K562 (cell line): ENCODE measurements around the gene INPP4B. TPM values are rescaled to one million over a fixed set of nuclear protein-coding genes. Genes with fewer than 3 reads are reported as not detected.

ENCODE experiments used
- ATAC-seq: fragments of 200-7000 bp; cut with Tn5 transposase; 3 replicates; pipeline ENCODE4 v1.9.1; 2020; ENCODE audit warnings: moderate library complexity
- BruUV-seq: library from RNA; stranded (reverse); fragments of 400-500 nt; replicated peaks from 2 replicates; lab custom pipeline; 2021; lab: Mats Ljungman, UMichigan
- CTCF ChIA-PET: fragments of 300-600 bp; formaldehyde crosslinking; extraction: SDS; loops from one replicate; lab custom pipeline; 2021; ENCODE audit warnings: low intra/inter-chr PET ratio; lab: Yijun Ruan, JAX
- POLR2A ChIA-PET: fragments of 300-600, 350-650 bp; sonication (Branson Sonifier 250); formaldehyde crosslinking; extraction: SDS; loops from one replicate; lab custom pipeline; 2021; ENCODE audit warnings: antibody characterized with exemption, inconsistent platforms; lab: Yijun Ruan, JAX
- DNase-seq, 4 experiments: peaks; one replicate each; pipeline versions ENCODE4 v3.0.0 to v3.0.0-alpha.2; 2011 to 2018; ENCODE audit warnings: low spot score in 3 of 4, mixed read lengths in 3 of 4; ENCODE audit errors: extremely low read depth in 1 of 4
- FAIRE-seq: peaks from 2 replicates; lab custom pipeline; 2011; peaks lifted over from hg19 to GRCh38; lab: Jason Lieb, UNC
- H2AFZ ChIP-seq: 2 replicates; pipeline ENCODE4 v1.6.0; 2011; ENCODE audit warnings: low read depth, low read length, control low read depth, inconsistent platforms
- H3K27ac ChIP-seq: fragments of 200-600 bp; 3 replicates; pipeline ENCODE4 v1.8.0; 2011; ENCODE audit warnings: low read depth, mild to moderate bottlenecking, control low read depth, inconsistent platforms, low read length, moderate library complexity, mixed read lengths; ENCODE audit errors: extremely low read depth
- H3K27me3 ChIP-seq, 2 experiments: fragments of 300-600 bp in 1 of 2; 2 replicates in 1 of 2; 3 replicates in 1 of 2; pipeline versions ENCODE4 v1.6.0 to v1.8.0; 2011; ENCODE audit warnings: inconsistent platforms in 2 of 2, low read length in 2 of 2, mild to moderate bottlenecking in 1 of 2, mixed read lengths in 1 of 2, moderate library complexity in 1 of 2; ENCODE audit not compliant: control insufficient read depth in 2 of 2, insufficient read depth in 2 of 2
- H3K36me3 ChIP-seq: fragments of 300-600 bp; 3 replicates; pipeline ENCODE4 v1.8.0; 2011; ENCODE audit warnings: mild to moderate bottlenecking, low read length, inconsistent platforms; ENCODE audit not compliant: control insufficient read depth, insufficient read depth
- H3K4me1 ChIP-seq, 2 experiments: fragments of 200-600 bp in 1 of 2; replicated peaks in 1 of 2; 2 replicates in 1 of 2; 3 replicates in 1 of 2; pipeline versions ENCODE4 v1.5.1 to v1.8.0; 2011; ENCODE audit warnings: inconsistent platforms in 2 of 2, low read length in 2 of 2, mild to moderate bottlenecking in 1 of 2, mixed read lengths in 1 of 2, moderate library complexity in 1 of 2; ENCODE audit not compliant: control insufficient read depth in 2 of 2, insufficient read depth in 2 of 2
- H3K4me2 ChIP-seq: 2 replicates; pipeline ENCODE4 v1.6.1; 2011; ENCODE audit warnings: low read length, control low read depth, inconsistent platforms, mixed read lengths; ENCODE audit not compliant: insufficient read depth
- H3K4me3 ChIP-seq: fragments of 200-600 bp; sonication (generic), shearing (Covaris generic); 2 replicates; pipeline ENCODE4 v1.5.1; 2016; ENCODE audit warnings: control low read depth, inconsistent platforms
- H3K79me2 ChIP-seq: fragments of 200-600 bp; 3 replicates; pipeline ENCODE4 v1.8.0; 2011; ENCODE audit warnings: low read length, inconsistent platforms; ENCODE audit not compliant: control insufficient read depth, insufficient read depth
- H3K9ac ChIP-seq, 2 experiments: 2 replicates each; pipeline versions ENCODE4 v1.6.0 to v1.6.1; 2011; ENCODE audit warnings: low read depth in 2 of 2, low read length in 2 of 2, control low read depth in 1 of 2, inconsistent platforms in 1 of 2, mild to moderate bottlenecking in 1 of 2, mixed read lengths in 1 of 2; ENCODE audit not compliant: insufficient read depth in 1 of 2
- H3K9me1 ChIP-seq: one replicate; pipeline ENCODE4 v1.6.0; 2011; ENCODE audit warnings: inconsistent platforms, mild to moderate bottlenecking, low read length, moderate library complexity; ENCODE audit not compliant: control insufficient read depth, insufficient read depth
- H3K9me3 ChIP-seq: replicated peaks from 2 replicates; pipeline ENCODE4 v1.5.1; 2011; ENCODE audit warnings: low read depth, low read length, inconsistent platforms; ENCODE audit not compliant: control insufficient read depth, insufficient read depth
- H4K20me1 ChIP-seq: replicated peaks from 2 replicates; pipeline ENCODE4 v1.6.1; 2011; ENCODE audit warnings: low read length, inconsistent platforms, mixed read lengths; ENCODE audit not compliant: control insufficient read depth, insufficient read depth
- CEBPG ChIP-seq, 3 experiments: fragments of 200-800 bp in 1 of 3; sonication (Bioruptor generic) in 1 of 3; sonication (generic) in 1 of 3; formaldehyde crosslinking in 1 of 3; IDR thresholded peaks in 2 of 3; conservative IDR thresholded peaks in 1 of 3; 2 replicates each; pipeline versions ENCODE4 v1.6.1 to v1.8.0; 2016 to 2022; ENCODE audit warnings: missing compliant biosample characterization in 2 of 3, missing genetic modification characterization in 2 of 3, mild to moderate bottlenecking in 1 of 3, missing genetic modification reagents in 1 of 3
- CREM ChIP-seq: IDR thresholded peaks from 2 replicates; pipeline ENCODE4 v1.6.1; 2014; ENCODE audit warnings: antibody characterized with exemption, low read depth
- JUN ChIP-seq, 2 experiments: sonication (generic) in 1 of 2; formaldehyde crosslinking in 1 of 2; IDR thresholded peaks; 2 replicates each; pipeline versions ENCODE4 v1.6.1 to v1.8.0; 2012 to 2022; ENCODE audit warnings: borderline replicate concordance in 2 of 2, mild to moderate bottlenecking in 2 of 2, improper control_type of control experiment in 1 of 2, low read depth in 1 of 2, low read length in 1 of 2, missing genetic modification reagents in 1 of 2
- PTRF ChIP-seq: fragments of 450-650 bp; IDR thresholded peaks from 2 replicates; pipeline ENCODE4 v1.6.1; 2016; ENCODE audit warnings: mild to moderate bottlenecking, missing genetic modification characterization, missing compliant biosample characterization
- RFX7 ChIP-seq: fragments of 250-450 bp; sonication (Bioruptor Pico); IDR thresholded peaks from 2 replicates; pipeline ENCODE4 v1.5.1; 2021; ENCODE audit warnings: mild to moderate bottlenecking
- SLC30A9 ChIP-seq: fragments of 250-450 bp; sonication (Bioruptor Pico); IDR thresholded peaks from 2 replicates; pipeline ENCODE4 v1.8.0; 2022; ENCODE audit warnings: mild to moderate bottlenecking, moderate library complexity
- TCF7L2 ChIP-seq: fragments of 150-350 bp; IDR thresholded peaks from 2 replicates; pipeline ENCODE4 v1.6.1; 2016; ENCODE audit warnings: low read depth, mild to moderate bottlenecking, low read length, moderate library complexity
- TRIM24 ChIP-seq, 2 experiments: fragments of 450-650 bp; IDR thresholded peaks; 2 replicates each; pipeline ENCODE4 v1.6.1; 2016
- ZNF384 ChIP-seq: IDR thresholded peaks from 2 replicates; pipeline ENCODE4 v1.6.1; 2012; ENCODE audit warnings: low read depth, low read length, improper control_type of control experiment
- ZNF551 ChIP-seq: fragments of 250-450 bp; sonication (Bioruptor Pico); IDR thresholded peaks from 2 replicates; pipeline ENCODE4 v1.5.0; 2021; ENCODE audit warnings: mild to moderate bottlenecking, moderate library complexity
- ZNF584 ChIP-seq: fragments of 200-800 bp; sonication (Bioruptor generic); IDR thresholded peaks from 2 replicates; pipeline ENCODE4 v1.6.1; 2016; ENCODE audit warnings: low read depth, mild to moderate bottlenecking, missing genetic modification characterization, missing compliant biosample characterization
- ZNF699 ChIP-seq: fragments of 250-450 bp; sonication (Bioruptor Pico); IDR thresholded peaks from 2 replicates; pipeline ENCODE4 v1.8.0; 2021; ENCODE audit warnings: mild to moderate bottlenecking, moderate library complexity; ENCODE audit not compliant: insufficient replicate concordance
- WGBS: fragments of 100-300 bp; shearing (Covaris generic); methylation state at CpG from one replicate; pipeline ENCODE4 v1.1.6; 2016; ENCODE audit warnings: low coverage, mixed read lengths; ENCODE audit not compliant: insufficient coverage; ENCODE audit errors: missing lambda C conversion rate; 5-methylcytosine and 5-hydroxymethylcytosine counted together
- in situ Hi-C: fragments of 300-500 bp; cut with MboI; formaldehyde crosslinking; loops from 4 replicates; pipeline ENCODE4 v1.15.0; 2018; ENCODE audit warnings: inconsistent platforms, mixed read lengths
- intact Hi-C: fragments of 100-400 bp; cut with micrococcal nuclease; formaldehyde crosslinking; loops from 2 replicates; pipeline ENCODE4 v1.14.2; 2022
- polyA plus RNA-seq, 8 experiments: library from polyadenylated mRNA; depleted of rRNA in 4 of 8; stranded (reverse) in 5 of 8; unstranded in 3 of 8; fragments of >200 nt; fragmentation: Nextera tagmentation in 2 of 8; fragmentation: Illumina TruSeq in 1 of 8; extraction: Ambion mirVana in 2 of 8; extraction: Trizol in 1 of 8; gene quantifications; 2 replicates each; pipeline versions ENCODE4 v1.2.1 to v1.2.3, GENCODE V29; 2011 to 2014; ENCODE audit warnings: inconsistent platforms in 1 of 8, missing spikeins in 1 of 8
- total RNA-seq, 7 experiments: library from RNA; depleted of rRNA in 6 of 7; stranded (reverse); fragments of >200 nt in 6 of 7; fragmentation: Illumina TruSeq in 2 of 7; extraction: Trizol in 2 of 7; gene quantifications; 2 replicates each; pipeline versions ENCODE4 v1.2.1 to v1.2.3, GENCODE V29; 2011 to 2021; ENCODE audit warnings: low replicate concordance in 1 of 7
- TF ChIP-seq, protein P1 (sequence below): fragments of 450-650 bp; IDR thresholded peaks from 2 replicates; pipeline ENCODE4 v1.6.1; 2017; ENCODE audit warnings: antibody characterized with exemption
- TF ChIP-seq, protein P2 (sequence below): fragments of 250-450 bp; sonication (Bioruptor Pico); IDR thresholded peaks from 2 replicates; pipeline ENCODE4 v1.8.0; 2022; ENCODE audit warnings: inconsistent platforms
- TF ChIP-seq, protein P3 (sequence below): sonication (generic); formaldehyde crosslinking; IDR thresholded peaks from 2 replicates; pipeline ENCODE4 v1.8.1; 2023; ENCODE audit warnings: mild to moderate bottlenecking, missing genetic modification reagents

Gene INPP4B
- total and polyA plus RNA-seq, 9 of the 15 experiments (the other 6 are each of a cell fraction or from before 2014, with no cell fraction given) = 0.04 to 0.11 TPM; not detected in 7

DNA sequence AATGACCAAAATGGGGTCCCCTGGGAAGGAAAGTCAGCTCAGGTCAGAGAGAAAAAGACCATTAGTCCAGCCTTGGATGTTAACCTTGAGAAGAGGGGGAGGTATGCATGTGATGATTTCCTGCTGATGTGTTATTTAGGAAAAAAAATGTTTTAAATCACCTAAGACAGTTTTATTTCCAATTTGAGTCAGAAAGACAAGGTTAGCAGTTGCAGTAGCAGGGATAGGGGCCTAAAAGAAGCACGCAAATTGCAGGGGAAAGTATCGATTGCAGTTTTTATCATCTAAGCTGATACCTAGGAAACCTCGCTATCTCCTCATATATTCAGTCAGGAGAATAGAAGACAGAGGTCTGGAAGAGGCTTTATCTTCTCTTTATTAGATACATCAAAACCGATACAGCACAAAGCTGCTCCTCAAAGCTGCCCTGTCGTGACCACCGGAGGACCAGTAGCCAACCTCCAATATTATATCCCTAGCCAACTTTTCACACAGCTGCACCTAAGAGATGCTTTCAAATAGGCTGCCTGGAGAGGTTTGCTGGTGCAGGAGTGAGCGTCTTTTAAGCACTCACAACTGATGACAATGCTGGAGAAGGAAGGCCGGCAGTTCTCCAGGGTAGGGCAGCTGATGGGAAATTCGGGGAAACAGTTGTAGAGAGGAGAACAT lies 289.4 kb downstream of the INPP4B start (continued):
- TF ChIP-seq PTRF (tag) = no peak
- TF ChIP-seq, protein P1, sequence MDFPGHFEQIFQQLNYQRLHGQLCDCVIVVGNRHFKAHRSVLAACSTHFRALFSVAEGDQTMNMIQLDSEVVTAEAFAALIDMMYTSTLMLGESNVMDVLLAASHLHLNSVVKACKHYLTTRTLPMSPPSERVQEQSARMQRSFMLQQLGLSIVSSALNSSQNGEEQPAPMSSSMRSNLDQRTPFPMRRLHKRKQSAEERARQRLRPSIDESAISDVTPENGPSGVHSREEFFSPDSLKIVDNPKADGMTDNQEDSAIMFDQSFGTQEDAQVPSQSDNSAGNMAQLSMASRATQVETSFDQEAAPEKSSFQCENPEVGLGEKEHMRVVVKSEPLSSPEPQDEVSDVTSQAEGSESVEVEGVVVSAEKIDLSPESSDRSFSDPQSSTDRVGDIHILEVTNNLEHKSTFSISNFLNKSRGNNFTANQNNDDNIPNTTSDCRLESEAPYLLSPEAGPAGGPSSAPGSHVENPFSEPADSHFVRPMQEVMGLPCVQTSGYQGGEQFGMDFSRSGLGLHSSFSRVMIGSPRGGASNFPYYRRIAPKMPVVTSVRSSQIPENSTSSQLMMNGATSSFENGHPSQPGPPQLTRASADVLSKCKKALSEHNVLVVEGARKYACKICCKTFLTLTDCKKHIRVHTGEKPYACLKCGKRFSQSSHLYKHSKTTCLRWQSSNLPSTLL = no peak

DNA sequence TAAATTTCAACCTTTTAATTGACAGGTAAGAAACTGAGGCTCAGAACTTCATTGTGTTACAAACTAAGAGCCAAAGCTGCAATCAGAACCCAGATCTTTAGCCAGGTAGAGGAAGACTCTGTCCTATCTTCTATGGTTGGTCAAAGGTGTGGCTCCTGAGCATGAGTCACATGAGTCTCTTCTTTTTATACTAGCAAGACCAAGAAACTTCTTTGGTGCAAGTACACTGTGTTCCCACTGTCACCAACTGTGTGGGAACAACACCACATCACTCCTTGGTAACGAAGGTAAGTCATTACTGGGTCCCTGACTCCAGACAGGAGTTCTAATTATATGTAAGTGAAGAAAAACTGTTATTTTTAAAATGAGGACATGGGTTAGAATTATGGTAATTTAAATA lies 290.1 kb downstream of the INPP4B start:
- Histone ChIP-seq H2AFZ (no peak overlapping the region), H3K9me3 (no peaks in the 10 kb centered on the region), H3K9ac (no peak overlapping the region), H3K36me3 (no peaks in the 10 kb centered on the region), H3K4me2 (no peak overlapping the region), H3K9me1 (no peaks in the 10 kb centered on the region), H3K79me2 (no peaks in the 10 kb centered on the region), H3K27ac (no peak overlapping the region), H3K4me3 (no peak overlapping the region), H4K20me1 (no peaks in the 10 kb centered on the region), H3K27me3 (no peaks in the 10 kb centered on the region), H3K4me1 (no peaks in the 10 kb centered on the region)
- no peak for DNase-seq
- no peak for ATAC-seq
- in situ Hi-C loops = no loop called here
- BruUV-seq = no TSS peak
- WGBS = 0% methylated on average over 1 of the region's 1 CpG
- CTCF ChIA-PET = no interaction called here
- no peak for FAIRE-seq
- POLR2A ChIA-PET = no interaction called here
- intact Hi-C loops = no loop called here
- TF ChIP-seq RFX7 = no peak
- TF ChIP-seq SLC30A9 (CRISPR knock-in tag) = no peak
- TF ChIP-seq, protein P2, sequence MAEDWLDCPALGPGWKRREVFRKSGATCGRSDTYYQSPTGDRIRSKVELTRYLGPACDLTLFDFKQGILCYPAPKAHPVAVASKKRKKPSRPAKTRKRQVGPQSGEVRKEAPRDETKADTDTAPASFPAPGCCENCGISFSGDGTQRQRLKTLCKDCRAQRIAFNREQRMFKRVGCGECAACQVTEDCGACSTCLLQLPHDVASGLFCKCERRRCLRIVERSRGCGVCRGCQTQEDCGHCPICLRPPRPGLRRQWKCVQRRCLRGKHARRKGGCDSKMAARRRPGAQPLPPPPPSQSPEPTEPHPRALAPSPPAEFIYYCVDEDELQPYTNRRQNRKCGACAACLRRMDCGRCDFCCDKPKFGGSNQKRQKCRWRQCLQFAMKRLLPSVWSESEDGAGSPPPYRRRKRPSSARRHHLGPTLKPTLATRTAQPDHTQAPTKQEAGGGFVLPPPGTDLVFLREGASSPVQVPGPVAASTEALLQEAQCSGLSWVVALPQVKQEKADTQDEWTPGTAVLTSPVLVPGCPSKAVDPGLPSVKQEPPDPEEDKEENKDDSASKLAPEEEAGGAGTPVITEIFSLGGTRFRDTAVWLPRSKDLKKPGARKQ (CRISPR knock-in tag) = no peak
- no peak for TF ChIP-seq CEBPG (CRISPR knock-in tag; IDR thresholded peaks at IDR 0.05)
- TF ChIP-seq CEBPG (tag; conservative IDR thresholded peaks at IDR 0.05 in 1 of 2, IDR thresholded peaks at IDR 0.05 in 1 of 2) = no peak
- TF ChIP-seq ZNF551 (CRISPR knock-in tag) = no peak
- TF ChIP-seq CREM = no peak
- TF ChIP-seq, protein P3, sequence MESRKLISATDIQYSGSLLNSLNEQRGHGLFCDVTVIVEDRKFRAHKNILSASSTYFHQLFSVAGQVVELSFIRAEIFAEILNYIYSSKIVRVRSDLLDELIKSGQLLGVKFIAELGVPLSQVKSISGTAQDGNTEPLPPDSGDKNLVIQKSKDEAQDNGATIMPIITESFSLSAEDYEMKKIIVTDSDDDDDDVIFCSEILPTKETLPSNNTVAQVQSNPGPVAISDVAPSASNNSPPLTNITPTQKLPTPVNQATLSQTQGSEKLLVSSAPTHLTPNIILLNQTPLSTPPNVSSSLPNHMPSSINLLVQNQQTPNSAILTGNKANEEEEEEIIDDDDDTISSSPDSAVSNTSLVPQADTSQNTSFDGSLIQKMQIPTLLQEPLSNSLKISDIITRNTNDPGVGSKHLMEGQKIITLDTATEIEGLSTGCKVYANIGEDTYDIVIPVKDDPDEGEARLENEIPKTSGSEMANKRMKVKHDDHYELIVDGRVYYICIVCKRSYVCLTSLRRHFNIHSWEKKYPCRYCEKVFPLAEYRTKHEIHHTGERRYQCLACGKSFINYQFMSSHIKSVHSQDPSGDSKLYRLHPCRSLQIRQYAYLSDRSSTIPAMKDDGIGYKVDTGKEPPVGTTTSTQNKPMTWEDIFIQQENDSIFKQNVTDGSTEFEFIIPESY (CRISPR knock-in tag) = no peak
- TF ChIP-seq ZNF584 = no peak
- no peak for TF ChIP-seq ZNF699 (CRISPR knock-in tag)
- TF ChIP-seq ZNF384 = no peak
- TF ChIP-seq TRIM24 (IDR thresholded peaks at IDR 0.05) = no peak
- no peak for TF ChIP-seq JUN (IDR thresholded peaks at IDR 0.05; ENCODE audit: borderline replicate concordance, low read depth, low read length)
- no peak for TF ChIP-seq JUN (CRISPR knock-in tag; IDR thresholded peaks at IDR 0.05; ENCODE audit: borderline replicate concordance)
- TF ChIP-seq TCF7L2 = no peak
